K562 (cell line): ENCODE results near the gene SCYL1. TPM values are rescaled to one million over a fixed set of nuclear protein-coding genes. Genes with fewer than 3 reads are reported as not detected.

ENCODE experiments used
- BHLHE40 ChIP-seq: IDR thresholded peaks from 2 replicates; pipeline ENCODE4 v1.6.1; 2011; ENCODE audit warnings: low read length, improper control_type of control experiment
- CBX1 ChIP-seq: sonication (generic); IDR thresholded peaks from 2 replicates; pipeline ENCODE4 v1.6.1; 2016; ENCODE audit warnings: antibody characterized with exemption, low read depth, mild to moderate bottlenecking
- CBX2 ChIP-seq: fragments of 200-600 bp; sonication (generic); IDR thresholded peaks from one replicate; pipeline ENCODE4 v1.6.1; 2012; ENCODE audit warnings: mild to moderate bottlenecking, low read length, inconsistent platforms; ENCODE audit not compliant: insufficient read depth, poor library complexity, severe bottlenecking
- CC2D1A ChIP-seq: fragments of 450-650 bp; IDR thresholded peaks from 2 replicates; pipeline ENCODE4 v1.6.1; 2017; ENCODE audit warnings: mild to moderate bottlenecking
- CEBPG ChIP-seq, 3 experiments: fragments of 200-800 bp in 1 of 3; sonication (Bioruptor generic) in 1 of 3; sonication (generic) in 1 of 3; formaldehyde crosslinking in 1 of 3; IDR thresholded peaks in 2 of 3; conservative IDR thresholded peaks in 1 of 3; 2 replicates each; pipeline versions ENCODE4 v1.6.1 to v1.8.0; 2016 to 2022; ENCODE audit warnings: missing compliant biosample characterization in 2 of 3, missing genetic modification characterization in 2 of 3, mild to moderate bottlenecking in 1 of 3, missing genetic modification reagents in 1 of 3
- ERF ChIP-seq: fragments of 450-650 bp; formaldehyde crosslinking; IDR thresholded peaks from 2 replicates; pipeline ENCODE4 v1.4.0; 2020; ENCODE audit warnings: mild to moderate bottlenecking, mixed read lengths
- HMG20A ChIP-seq: fragments of 450-650 bp; formaldehyde crosslinking; conservative IDR thresholded peaks from 2 replicates; pipeline ENCODE4 v1.4.0; 2020; ENCODE audit warnings: mild to moderate bottlenecking, mixed read lengths
- HMG20B ChIP-seq: fragments of 250-450 bp; sonication (Bioruptor Pico); IDR thresholded peaks from 2 replicates; pipeline ENCODE4 v1.5.0; 2021; ENCODE audit warnings: mild to moderate bottlenecking
- IFI16 ChIP-seq: fragments of 250-450 bp; sonication (Bioruptor Pico); IDR thresholded peaks from 2 replicates; pipeline ENCODE4 v2.1.2; 2022; ENCODE audit warnings: mild to moderate bottlenecking, inconsistent platforms
- IRF1 ChIP-seq: sonication (generic); formaldehyde crosslinking; IDR thresholded peaks from 2 replicates; pipeline ENCODE4 v1.8.0; 2022; ENCODE audit warnings: missing genetic modification reagents, mild to moderate bottlenecking, borderline replicate concordance
- KLF10 ChIP-seq: fragments of 250-450 bp; sonication (Bioruptor Pico); IDR thresholded peaks from 2 replicates; pipeline ENCODE4 v1.6.1; 2021; ENCODE audit warnings: matching md5 sums
- MXI1 ChIP-seq: IDR thresholded peaks from 2 replicates; pipeline ENCODE4 v1.6.1; 2011; ENCODE audit warnings: low read depth, mild to moderate bottlenecking, improper control_type of control experiment, low read length
- MYC ChIP-seq, 2 experiments: fragments of 250-450 bp in 1 of 2; sonication (Bioruptor Pico) in 1 of 2; IDR thresholded peaks; 2 replicates each; pipeline versions ENCODE4 v1.5.1 to v1.6.1; 2012 to 2021; ENCODE audit warnings: low read depth in 2 of 2, borderline replicate concordance in 1 of 2, improper control_type of control experiment in 1 of 2, low read length in 1 of 2, mild to moderate bottlenecking in 1 of 2, moderate library complexity in 1 of 2
- NR2F6 ChIP-seq: fragments of 450-650 bp; formaldehyde crosslinking; IDR thresholded peaks from 2 replicates; pipeline ENCODE4 v1.4.0; 2020; ENCODE audit warnings: mild to moderate bottlenecking
- RB1 ChIP-seq: fragments of 450-650 bp; IDR thresholded peaks from 2 replicates; pipeline ENCODE4 v1.6.1; 2017; ENCODE audit warnings: low read depth, mild to moderate bottlenecking
- RBM34 ChIP-seq: fragments of 200-400 bp; formaldehyde crosslinking; IDR thresholded peaks from 2 replicates; pipeline ENCODE4 v1.6.1; 2018; ENCODE audit warnings: low read length, borderline replicate concordance; ENCODE audit not compliant: insufficient read depth
- UBTF ChIP-seq, 2 experiments: IDR thresholded peaks; 2 replicates each; pipeline ENCODE4 v1.6.1; 2012; ENCODE audit warnings: improper control_type of control experiment in 2 of 2, low read depth in 2 of 2, low read length in 2 of 2, borderline replicate concordance in 1 of 2
- ZBTB1 ChIP-seq: sonication (generic); formaldehyde crosslinking; IDR thresholded peaks from 2 replicates; pipeline ENCODE4 v1.8.1; 2023; ENCODE audit warnings: missing genetic modification reagents, low read depth, mild to moderate bottlenecking, borderline replicate concordance
- ZC3H11A ChIP-seq: IDR thresholded peaks from 2 replicates; pipeline ENCODE4 v1.6.1; 2012; ENCODE audit warnings: low read depth, low read length, improper control_type of control experiment
- ZC3H4 ChIP-seq: sonication (generic); formaldehyde crosslinking; IDR thresholded peaks from 2 replicates; pipeline ENCODE4 v1.9.0; 2021; ENCODE audit warnings: missing genetic modification reagents, borderline replicate concordance
- ZFP1 ChIP-seq: fragments of 450-650 bp; formaldehyde crosslinking; IDR thresholded peaks from 2 replicates; pipeline ENCODE4 v1.4.0; 2020; ENCODE audit warnings: mild to moderate bottlenecking, mixed read lengths
- ZNF140 ChIP-seq: fragments of 250-450 bp; sonication (Bioruptor Pico); IDR thresholded peaks from 2 replicates; pipeline ENCODE4 v1.8.0; 2021; ENCODE audit warnings: moderate library complexity, mild to moderate bottlenecking, inconsistent platforms
- ZNF197 ChIP-seq: fragments of 200-800 bp; sonication (Bioruptor generic); IDR thresholded peaks from 2 replicates; pipeline ENCODE4 v1.6.1; 2016; ENCODE audit warnings: low read depth, missing genetic modification characterization, missing compliant biosample characterization
- ZNF311 ChIP-seq: fragments of 250-450 bp; sonication (Bioruptor Pico); IDR thresholded peaks from 2 replicates; pipeline ENCODE4 v1.4.0; 2020; ENCODE audit warnings: mild to moderate bottlenecking, moderate library complexity
- ZNF507 ChIP-seq: conservative IDR thresholded peaks from 2 replicates; pipeline ENCODE4 v1.6.1; 2017; ENCODE audit warnings: missing genetic modification characterization, missing compliant biosample characterization
- polyA plus RNA-seq, 8 experiments: library from polyadenylated mRNA; depleted of rRNA in 4 of 8; stranded (reverse) in 5 of 8; unstranded in 3 of 8; fragments of >200 nt; fragmentation: Nextera tagmentation in 2 of 8; fragmentation: Illumina TruSeq in 1 of 8; extraction: Ambion mirVana in 2 of 8; extraction: Trizol in 1 of 8; gene quantifications; 2 replicates each; pipeline versions ENCODE4 v1.2.1 to v1.2.3, GENCODE V29; 2011 to 2014; ENCODE audit warnings: inconsistent platforms in 1 of 8, missing spikeins in 1 of 8
- total RNA-seq, 7 experiments: library from RNA; depleted of rRNA in 6 of 7; stranded (reverse); fragments of >200 nt in 6 of 7; fragmentation: Illumina TruSeq in 2 of 7; extraction: Trizol in 2 of 7; gene quantifications; 2 replicates each; pipeline versions ENCODE4 v1.2.1 to v1.2.3, GENCODE V29; 2011 to 2021; ENCODE audit warnings: low replicate concordance in 1 of 7

Gene SCYL1
- total and polyA plus RNA-seq, 9 of the 15 experiments (the other 6 are each of a cell fraction or from before 2014, with no cell fraction given): 1.9 to 145 (median 57.6) TPM

- TF ChIP-seq KLF10 (CRISPR knock-in tag) (no peak), HMG20A (no peak), ZNF311 (CRISPR knock-in tag) (no peak), RBM34 (no peak), CBX2 (no peak), ZC3H4 (CRISPR knock-in tag) (no peak), IRF1 (no peak), CEBPG (CRISPR knock-in tag; IDR thresholded peaks at IDR 0.05) (peak; percentile 26; the same call in 1 of the 2 replicates), CEBPG (tag; conservative IDR thresholded peaks at IDR 0.05 in 1 of 2, IDR thresholded peaks at IDR 0.05 in 1 of 2) (no peak), MXI1 (no peak), BHLHE40 (no peak), NR2F6 (CRISPR knock-in tag) (no peak), ZNF507 (tag) (no peak), IFI16 (CRISPR knock-in tag) (no peak), ZBTB1 (CRISPR knock-in tag) (peak; percentile 58; the same call in 1 of the 2 replicates), ZC3H11A (no peak), HMG20B (no peak), CC2D1A (no peak), ZFP1 (CRISPR knock-in tag) (no peak), RB1 (peak; percentile 77), UBTF (IDR thresholded peaks at IDR 0.05; ENCODE audit: borderline replicate concordance in 1 of 2, low read depth in 2 of 2, low read length in 2 of 2) (peak; percentile 99), ERF (CRISPR knock-in tag) (no peak), CBX1 (no peak), MYC (IDR thresholded peaks at IDR 0.05; ENCODE audit: low read depth, low read length) (peak; percentile 29; the same call in 1 of the 2 replicates), MYC (CRISPR knock-in tag; IDR thresholded peaks at IDR 0.05; ENCODE audit: borderline replicate concordance, low read depth) (no peak), ZNF140 (no peak), ZNF197 (no peak)
These were observed at the start of gene SCYL1 (continued) for GRCh38 chr11:65524741-65525545.
